ENCODE measurements around the gene ADH6. TPM values are rescaled to one million over a fixed set of nuclear protein-coding genes. Genes with fewer than 3 reads are reported as not detected.

Gene ADH6
- total and polyA plus RNA-seq, 3 donors from 2014 or later = 0.16 to 0.62 (median 0.42) TPM

DNA sequence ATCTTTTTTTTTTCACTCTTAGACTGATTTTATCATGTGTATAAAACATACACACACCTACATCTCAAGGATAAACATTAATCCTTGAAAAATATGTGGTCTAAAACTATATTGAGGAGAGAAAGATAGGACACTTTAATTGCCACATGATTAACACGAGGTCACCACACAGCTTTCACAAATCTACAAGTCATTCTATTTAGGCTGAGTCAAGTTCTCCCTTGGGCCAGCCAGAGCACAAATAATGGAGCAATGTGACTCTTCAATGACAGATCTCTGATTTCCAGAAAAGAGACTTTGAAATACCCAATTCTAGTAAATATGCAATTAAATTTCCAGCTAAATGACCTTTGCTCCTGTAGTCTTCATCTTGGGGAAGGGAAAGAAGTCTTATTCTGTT is 62.1 kb downstream of the ADH6 start:
- WGBS, 2 donors = 84 to 93% methylated on average over 1 of the region's 1 CpG
- Histone ChIP-seq H3K27ac (no peak overlapping the region), H3K27me3 (no peaks in the 10 kb centered on the region)

DNA sequence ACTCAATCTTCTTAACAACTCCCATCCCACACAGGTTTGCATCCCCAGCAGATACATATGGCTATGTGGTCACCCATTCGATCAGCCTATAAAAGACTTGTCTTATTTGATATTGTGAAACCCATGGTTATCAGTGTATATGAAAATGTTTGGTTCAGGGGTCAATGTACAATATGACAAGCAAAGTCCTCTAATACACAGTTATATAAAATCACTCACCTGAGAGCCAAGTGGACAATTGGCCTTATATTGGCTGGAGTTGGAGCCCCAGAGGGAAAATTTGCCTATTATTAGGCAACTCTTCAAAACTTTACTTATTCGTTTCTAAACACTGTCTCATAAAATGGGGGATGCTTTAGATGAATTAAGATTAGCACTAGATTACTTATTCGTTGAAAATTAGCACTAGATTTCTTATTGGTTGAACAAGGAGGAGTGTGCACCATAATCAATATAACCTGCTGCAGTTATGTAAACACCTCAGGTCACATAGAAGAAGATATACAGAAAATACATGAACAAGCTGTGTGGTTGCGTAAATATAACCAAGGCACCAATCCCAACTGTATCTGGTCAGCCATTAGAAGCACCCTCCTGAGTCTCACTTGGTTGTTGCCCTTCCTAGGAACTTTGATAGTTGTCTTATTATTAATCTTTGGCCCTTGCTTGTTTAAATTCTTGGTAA is 64.2 kb downstream of the ADH6 start:
- 87 to 95% methylated on average over 4 of the region's 4 CpGs for WGBS, 2 donors
- no peak overlapping the region for H3K27ac ChIP-seq
- intact Hi-C loops (cut with DNase I; ENCODE audit: low total_unique reads) = no loop called here
- no peaks in the 10 kb centered on the region for H3K9me3 ChIP-seq
- no peaks in the 10 kb centered on the region for H3K27me3 ChIP-seq
- no peak for DNase-seq
- H3K4me1 ChIP-seq = no peaks in the 10 kb centered on the region
- H3K4me3 ChIP-seq = no peak overlapping the region
- TF ChIP-seq POLR2A (IDR thresholded peaks at IDR 0.05) (no peak), CTCF (IDR thresholded peaks at IDR 0.05) (no peak)
- no peaks in the 10 kb centered on the region for H3K36me3 ChIP-seq (ENCODE audit: low read depth, missing control alignments)

More for the DNA sequence above, 62.1 kb downstream of the ADH6 start:
- no peak for TF ChIP-seq POLR2A (IDR thresholded peaks at IDR 0.05)
- TF ChIP-seq CTCF (IDR thresholded peaks at IDR 0.05) = no peak
- DNase-seq = no peak
- H3K9me3 ChIP-seq = no peaks in the 10 kb centered on the region
- H3K4me1 ChIP-seq = no peaks in the 10 kb centered on the region
- H3K4me3 ChIP-seq = no peak overlapping the region
- no peaks in the 10 kb centered on the region for H3K36me3 ChIP-seq (ENCODE audit: low read depth, missing control alignments)
- intact Hi-C loops (cut with DNase I; ENCODE audit: low total_unique reads) = no loop called here

Other genes with a start within 250 kb of the ADH6 start
- 100 to 1,000 TPM in 1 of 2 donors, 10 to 100 TPM in 1; 80.5 to 117 TPM for gene METAP1, start 223.5 kb downstream of the ADH6 start, total RNA-seq
- 107 TPM for gene METAP1, start 223.5 kb downstream of the ADH6 start, polyA plus RNA-seq (ENCODE audit: insufficient read depth, low read depth, low replicate concordance)
- gene ADH5, start 130.5 kb downstream of the ADH6 start, total RNA-seq = 100 to 1,000 TPM; 111 to 122 TPM
- 119 TPM for gene ADH5, start 130.5 kb downstream of the ADH6 start, polyA plus RNA-seq (ENCODE audit: insufficient read depth, low read depth, low replicate concordance)
- not detected for gene ADH4, start 74.9 kb downstream of the ADH6 start, total RNA-seq
- 0.86 TPM for gene ADH4, start 74.9 kb downstream of the ADH6 start, polyA plus RNA-seq (ENCODE audit: insufficient read depth, low read depth, low replicate concordance)
- under 1 TPM in 1 of 2 donors, not detected in 1; 0.31 TPM for gene ADH1A, start 71.7 kb upstream of the ADH6 start, total RNA-seq
- gene ADH1A, start 71.7 kb upstream of the ADH6 start, polyA plus RNA-seq (ENCODE audit: insufficient read depth, low read depth, low replicate concordance) = 0.84 TPM
- 1 to 10 TPM; 6.4 to 9.4 TPM for gene ADH1B, start 102.2 kb upstream of the ADH6 start, total RNA-seq
- gene ADH1B, start 102.2 kb upstream of the ADH6 start, polyA plus RNA-seq (ENCODE audit: insufficient read depth, low read depth, low replicate concordance) = 24.6 TPM
- gene ADH1C, start 133.5 kb upstream of the ADH6 start, total RNA-seq = 1 to 10 TPM in 1 of 2 donors, under 1 TPM in 1; 0.43 to 2.4 TPM
- 2.6 TPM for gene ADH1C, start 133.5 kb upstream of the ADH6 start, polyA plus RNA-seq (ENCODE audit: insufficient read depth, low read depth, low replicate concordance)
- gene ADH7, start 216.1 kb upstream of the ADH6 start, total RNA-seq = not detected
- gene ADH7, start 216.1 kb upstream of the ADH6 start, polyA plus RNA-seq (ENCODE audit: insufficient read depth, low read depth, low replicate concordance) = not detected

Data from testis (tissue), 3 donors.